ENCODE results near the gene LRRC17.
A peak's percentile ranks its signal among the peaks of the same experiment; 100 is the strongest.

Gene LRRC17

DNA sequence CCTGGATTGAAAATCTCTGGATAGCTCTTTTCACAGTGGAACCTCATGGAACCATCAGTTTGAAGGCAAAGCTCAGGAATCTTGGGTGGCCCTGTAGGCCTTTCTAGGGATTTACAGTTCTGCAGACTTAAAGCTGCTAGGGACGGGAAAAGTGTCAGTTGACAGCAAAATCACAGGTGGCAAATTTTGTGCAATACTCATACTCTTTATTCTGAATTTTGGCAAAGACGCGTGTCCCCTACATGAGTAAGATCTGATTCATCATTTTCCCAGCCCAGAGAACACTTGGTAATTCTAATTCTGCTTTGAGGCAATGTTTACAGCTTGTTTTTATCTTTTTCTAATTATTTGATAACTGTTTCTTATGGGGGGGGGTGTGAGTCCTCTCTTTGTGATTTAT is 3.6 kb downstream of the LRRC17 start:
- H3K4me3 ChIP-seq (ENCODE audit: low read depth, low read length): peak overlapping the region; percentile 25
- TF ChIP-seq, protein P1, sequence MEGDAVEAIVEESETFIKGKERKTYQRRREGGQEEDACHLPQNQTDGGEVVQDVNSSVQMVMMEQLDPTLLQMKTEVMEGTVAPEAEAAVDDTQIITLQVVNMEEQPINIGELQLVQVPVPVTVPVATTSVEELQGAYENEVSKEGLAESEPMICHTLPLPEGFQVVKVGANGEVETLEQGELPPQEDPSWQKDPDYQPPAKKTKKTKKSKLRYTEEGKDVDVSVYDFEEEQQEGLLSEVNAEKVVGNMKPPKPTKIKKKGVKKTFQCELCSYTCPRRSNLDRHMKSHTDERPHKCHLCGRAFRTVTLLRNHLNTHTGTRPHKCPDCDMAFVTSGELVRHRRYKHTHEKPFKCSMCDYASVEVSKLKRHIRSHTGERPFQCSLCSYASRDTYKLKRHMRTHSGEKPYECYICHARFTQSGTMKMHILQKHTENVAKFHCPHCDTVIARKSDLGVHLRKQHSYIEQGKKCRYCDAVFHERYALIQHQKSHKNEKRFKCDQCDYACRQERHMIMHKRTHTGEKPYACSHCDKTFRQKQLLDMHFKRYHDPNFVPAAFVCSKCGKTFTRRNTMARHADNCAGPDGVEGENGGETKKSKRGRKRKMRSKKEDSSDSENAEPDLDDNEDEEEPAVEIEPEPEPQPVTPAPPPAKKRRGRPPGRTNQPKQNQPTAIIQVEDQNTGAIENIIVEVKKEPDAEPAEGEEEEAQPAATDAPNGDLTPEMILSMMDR (IDR thresholded peaks at IDR 0.05; ENCODE audit: low read depth, low read length): no peak

GRCh38 chr7:102916881-102917280 is 4.1 kb downstream of the LRRC17 start:
- no peak overlapping the region for H3K4me3 ChIP-seq (ENCODE audit: low read depth, low read length)
- TF ChIP-seq, protein P1 (IDR thresholded peaks at IDR 0.05; ENCODE audit: low read depth, low read length): no peak

DNA sequence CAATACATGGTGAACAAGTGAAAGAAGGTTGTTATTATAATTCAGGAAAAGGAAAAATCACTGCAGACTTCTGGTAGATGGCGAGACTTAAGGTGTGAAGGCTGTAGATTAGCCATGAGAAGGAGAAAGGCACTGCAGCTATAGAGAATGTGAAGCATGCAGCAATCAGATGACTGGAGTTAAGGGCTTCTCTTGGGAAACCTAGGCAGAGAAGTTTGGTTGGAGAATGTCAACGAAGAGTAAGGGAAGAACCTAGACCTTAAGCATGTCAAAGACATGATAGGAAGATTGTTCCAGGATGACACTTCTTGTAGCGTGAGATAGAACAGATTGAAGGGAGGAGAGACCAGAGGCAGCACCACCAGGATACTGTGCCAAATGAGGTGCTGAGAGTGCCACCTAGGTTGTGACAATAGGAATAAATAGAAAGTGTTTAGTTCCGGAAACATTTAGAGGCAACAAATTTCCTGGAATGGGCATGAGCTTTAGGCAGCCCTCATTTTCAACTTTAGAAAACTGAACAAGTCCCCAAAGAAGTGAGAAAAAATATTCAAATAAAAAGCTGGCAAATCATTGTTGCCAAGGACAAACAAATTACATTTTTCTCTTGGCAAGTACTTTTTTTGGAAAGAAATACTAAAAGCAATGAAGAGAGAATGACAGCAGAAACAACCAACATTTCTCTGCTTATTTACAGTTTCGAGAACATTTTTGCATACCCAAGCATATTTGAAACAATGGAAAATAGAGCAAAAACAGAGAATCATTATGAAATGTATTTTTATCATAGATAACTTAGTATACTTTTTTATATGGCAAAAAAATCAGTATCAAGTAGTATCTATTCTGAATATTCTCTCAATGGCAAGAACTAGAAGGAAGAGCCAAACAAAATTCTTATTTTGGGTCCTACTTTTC is 4.9 kb downstream of the LRRC17 start:
- TF ChIP-seq, protein P1 (IDR thresholded peaks at IDR 0.05; ENCODE audit: low read depth, low read length): no peak
- H3K4me3 ChIP-seq (ENCODE audit: low read depth, low read length): no peak overlapping the region

DNA sequence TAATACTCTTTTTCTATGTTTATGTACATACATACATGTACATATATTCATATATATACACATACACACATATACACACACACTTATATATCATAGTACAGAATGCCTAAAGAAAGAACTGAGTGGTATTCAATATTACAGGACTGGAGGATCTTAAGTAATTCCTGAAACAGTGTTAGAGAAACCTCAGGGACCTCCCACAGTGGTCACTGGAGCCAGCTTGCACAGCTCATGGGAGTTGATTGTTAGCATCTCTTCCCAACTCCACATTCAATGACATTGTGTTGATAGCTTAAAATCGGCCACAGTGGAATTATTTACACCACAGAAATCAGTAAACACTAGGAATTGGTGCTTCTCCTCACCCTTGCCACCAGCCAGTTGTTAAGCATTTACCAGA is 6.0 kb downstream of the LRRC17 start:
- TF ChIP-seq, protein P1 (IDR thresholded peaks at IDR 0.05; ENCODE audit: low read depth, low read length): no peak

GRCh38 chr7:102925976-102926782 is 13.4 kb downstream of the LRRC17 start:
- TF ChIP-seq, protein P1 (IDR thresholded peaks at IDR 0.05; ENCODE audit: low read depth, low read length): no peak
- H3K4me3 ChIP-seq (ENCODE audit: low read depth, low read length): no peak overlapping the region

More for the DNA sequence above, 6.0 kb downstream of the LRRC17 start:
- H3K4me3 ChIP-seq (ENCODE audit: low read depth, low read length): no peak overlapping the region

- TF ChIP-seq, protein P1 (IDR thresholded peaks at IDR 0.05; ENCODE audit: low read depth, low read length): no peak
- H3K4me3 ChIP-seq (ENCODE audit: low read depth, low read length): no peak overlapping the region
Measured at GRCh38 chr7:102926783-102927140, 14.0 kb downstream of the LRRC17 start.
